Measurements from ENCODE around the gene BET1L.

BET1L gene

DNA sequence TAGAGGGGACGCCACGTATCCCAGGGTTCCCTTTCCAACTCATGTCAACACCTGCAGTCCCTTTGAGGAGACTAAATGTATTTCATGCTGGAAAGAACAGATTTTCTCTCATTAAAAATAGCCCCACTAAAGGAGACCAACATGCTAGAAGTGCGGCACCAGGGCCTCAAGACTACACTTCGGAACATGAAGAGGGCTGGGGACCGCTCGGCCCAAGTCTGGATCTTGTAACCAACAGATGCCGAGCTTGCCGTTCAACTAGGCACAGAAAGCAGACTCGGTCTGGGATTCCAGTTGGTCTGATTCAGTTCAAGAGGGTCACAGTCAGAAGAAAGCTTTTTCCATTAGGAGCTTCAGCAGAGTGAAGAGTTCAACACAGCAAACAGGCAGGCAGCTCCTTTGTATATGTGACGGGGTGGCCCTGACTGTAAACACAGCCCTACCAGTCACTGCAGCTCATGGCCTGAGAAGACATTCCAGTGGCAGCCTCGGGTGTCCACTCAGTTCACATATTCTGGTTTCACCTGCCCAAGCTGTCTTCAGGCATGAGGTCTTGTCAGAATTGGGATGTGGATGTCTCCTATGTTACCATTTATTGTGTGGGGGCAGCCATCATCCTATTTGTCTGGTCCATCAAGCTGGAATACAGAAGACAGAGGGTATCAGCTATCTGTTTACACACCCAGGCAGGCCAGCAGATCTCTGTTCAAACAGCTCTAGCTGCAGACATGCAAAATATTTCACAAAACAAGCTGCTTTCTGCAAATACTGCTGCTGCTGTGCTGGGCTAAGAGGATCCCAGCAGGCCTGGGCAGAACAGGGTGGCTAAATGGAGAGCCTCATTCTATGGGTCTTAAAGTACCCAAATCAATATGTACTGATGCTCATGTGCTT is 9.1 kb upstream of the BET1L start:
- ChIA-PET CTCF (no interaction called here), POLR2A (ENCODE audit: low non-redundant PET) (interaction anchor here (0.6 to 0.8 kb wide), 3 partner anchors 9 to 146 kb away, joined by 3 read pairs; partner anchors contain the start of genes BET1L and RIC8A)
- TF ChIP-seq, protein P1, sequence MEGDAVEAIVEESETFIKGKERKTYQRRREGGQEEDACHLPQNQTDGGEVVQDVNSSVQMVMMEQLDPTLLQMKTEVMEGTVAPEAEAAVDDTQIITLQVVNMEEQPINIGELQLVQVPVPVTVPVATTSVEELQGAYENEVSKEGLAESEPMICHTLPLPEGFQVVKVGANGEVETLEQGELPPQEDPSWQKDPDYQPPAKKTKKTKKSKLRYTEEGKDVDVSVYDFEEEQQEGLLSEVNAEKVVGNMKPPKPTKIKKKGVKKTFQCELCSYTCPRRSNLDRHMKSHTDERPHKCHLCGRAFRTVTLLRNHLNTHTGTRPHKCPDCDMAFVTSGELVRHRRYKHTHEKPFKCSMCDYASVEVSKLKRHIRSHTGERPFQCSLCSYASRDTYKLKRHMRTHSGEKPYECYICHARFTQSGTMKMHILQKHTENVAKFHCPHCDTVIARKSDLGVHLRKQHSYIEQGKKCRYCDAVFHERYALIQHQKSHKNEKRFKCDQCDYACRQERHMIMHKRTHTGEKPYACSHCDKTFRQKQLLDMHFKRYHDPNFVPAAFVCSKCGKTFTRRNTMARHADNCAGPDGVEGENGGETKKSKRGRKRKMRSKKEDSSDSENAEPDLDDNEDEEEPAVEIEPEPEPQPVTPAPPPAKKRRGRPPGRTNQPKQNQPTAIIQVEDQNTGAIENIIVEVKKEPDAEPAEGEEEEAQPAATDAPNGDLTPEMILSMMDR (conservative IDR thresholded peaks at IDR 0.05; ENCODE audit: low read depth): no peak
- peak overlapping the region; percentile 62 for H3K27ac ChIP-seq
- DNase-seq (ENCODE audit: low spot score): no peak

DNA sequence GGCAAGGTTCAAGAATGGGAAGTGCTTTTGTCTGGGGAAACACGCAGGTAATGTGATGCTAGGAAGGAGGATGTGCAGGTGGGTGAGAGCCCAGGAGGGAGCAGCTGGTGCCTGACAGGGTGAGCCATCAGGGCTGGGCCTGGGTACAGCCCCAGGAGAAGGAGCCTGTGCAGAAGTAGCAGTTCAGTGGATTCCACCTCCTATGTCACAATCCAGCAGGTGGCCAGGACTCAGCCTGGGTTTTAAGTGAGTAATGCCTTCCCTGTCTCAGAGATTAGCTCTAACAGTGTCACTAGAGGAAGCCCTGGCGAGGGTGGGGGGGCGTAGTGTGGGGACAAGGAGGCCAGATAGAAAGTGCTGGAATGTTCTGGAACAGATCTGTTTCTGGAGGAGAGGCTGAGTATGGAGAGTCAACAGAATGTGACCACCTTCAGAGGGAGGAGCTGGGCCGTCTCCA is 8.4 kb upstream of the BET1L start:
- ChIA-PET CTCF (interaction anchor here (0.7 kb wide), 1 partner anchor 9 kb away, joined by 3 read pairs; no protein-coding TSS in a partner anchor), POLR2A (ENCODE audit: low non-redundant PET) (interaction anchor here (0.6 kb wide), 2 partner anchors 8 to 146 kb away, joined by 3 read pairs; partner anchors contain the start of genes BET1L and RIC8A)
- peak overlapping the region; percentile 62 for H3K27ac ChIP-seq
- no peak for DNase-seq (ENCODE audit: low spot score)
- TF ChIP-seq, protein P1 (conservative IDR thresholded peaks at IDR 0.05; ENCODE audit: low read depth): no peak

DNA sequence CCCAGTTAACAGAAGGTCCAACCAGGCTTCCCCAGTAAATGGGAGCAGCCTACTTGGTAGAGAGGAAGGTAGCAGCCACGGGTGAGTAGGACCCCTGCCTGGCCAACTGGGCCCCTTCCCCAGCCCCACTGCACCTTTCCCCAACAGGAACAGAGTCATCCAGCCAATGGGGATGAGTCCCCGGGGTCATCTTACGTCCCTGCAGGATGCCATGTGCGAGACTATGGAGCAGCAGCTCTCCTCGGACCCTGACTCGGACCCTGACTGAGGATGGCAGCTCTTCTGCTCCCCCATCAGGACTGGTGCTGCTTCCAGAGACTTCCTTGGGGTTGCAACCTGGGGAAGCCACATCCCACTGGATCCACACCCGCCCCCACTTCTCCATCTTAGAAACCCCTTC is 6.9 kb upstream of the BET1L start:
- H3K27ac ChIP-seq: peak overlapping the region; percentile 62
- ChIA-PET POLR2A (ENCODE audit: low non-redundant PET) (no interaction called here), CTCF (interaction anchor here (0.6 to 1.0 kb wide), 2 partner anchors 36 to 1480 kb away, joined by 3 read pairs; no protein-coding TSS in a partner anchor)
- DNase-seq (ENCODE audit: low spot score): no peak
- TF ChIP-seq, protein P1 (conservative IDR thresholded peaks at IDR 0.05; ENCODE audit: low read depth): no peak

DNA sequence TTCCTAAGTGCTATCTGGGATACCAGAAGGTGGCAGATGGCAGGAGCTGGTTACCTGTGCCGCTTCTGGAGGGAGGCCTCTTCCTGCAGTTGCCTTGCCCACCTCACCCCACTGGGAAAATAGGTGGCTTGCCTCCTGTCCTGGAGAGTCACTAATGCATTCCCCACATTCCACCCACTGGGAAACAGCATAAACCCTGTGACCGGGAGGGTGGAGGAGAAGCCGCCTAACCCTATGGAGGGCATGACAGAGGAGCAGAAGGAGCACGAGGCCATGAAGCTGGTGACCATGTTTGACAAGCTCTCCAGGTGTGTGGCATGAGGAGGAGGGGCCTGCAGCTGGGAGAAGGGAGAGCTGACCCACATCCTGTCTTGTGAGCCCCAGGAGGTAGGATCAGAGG is 5.9 kb upstream of the BET1L start:
- H3K27ac ChIP-seq: peak overlapping the region; percentile 62
- ChIA-PET CTCF (interaction anchor here (1.0 kb wide), 1 partner anchor 37 kb away, joined by 3 read pairs; no protein-coding TSS in a partner anchor), POLR2A (ENCODE audit: low non-redundant PET) (no interaction called here)
- DNase-seq (ENCODE audit: low spot score): no peak
- TF ChIP-seq, protein P1 (conservative IDR thresholded peaks at IDR 0.05; ENCODE audit: low read depth): no peak

DNA sequence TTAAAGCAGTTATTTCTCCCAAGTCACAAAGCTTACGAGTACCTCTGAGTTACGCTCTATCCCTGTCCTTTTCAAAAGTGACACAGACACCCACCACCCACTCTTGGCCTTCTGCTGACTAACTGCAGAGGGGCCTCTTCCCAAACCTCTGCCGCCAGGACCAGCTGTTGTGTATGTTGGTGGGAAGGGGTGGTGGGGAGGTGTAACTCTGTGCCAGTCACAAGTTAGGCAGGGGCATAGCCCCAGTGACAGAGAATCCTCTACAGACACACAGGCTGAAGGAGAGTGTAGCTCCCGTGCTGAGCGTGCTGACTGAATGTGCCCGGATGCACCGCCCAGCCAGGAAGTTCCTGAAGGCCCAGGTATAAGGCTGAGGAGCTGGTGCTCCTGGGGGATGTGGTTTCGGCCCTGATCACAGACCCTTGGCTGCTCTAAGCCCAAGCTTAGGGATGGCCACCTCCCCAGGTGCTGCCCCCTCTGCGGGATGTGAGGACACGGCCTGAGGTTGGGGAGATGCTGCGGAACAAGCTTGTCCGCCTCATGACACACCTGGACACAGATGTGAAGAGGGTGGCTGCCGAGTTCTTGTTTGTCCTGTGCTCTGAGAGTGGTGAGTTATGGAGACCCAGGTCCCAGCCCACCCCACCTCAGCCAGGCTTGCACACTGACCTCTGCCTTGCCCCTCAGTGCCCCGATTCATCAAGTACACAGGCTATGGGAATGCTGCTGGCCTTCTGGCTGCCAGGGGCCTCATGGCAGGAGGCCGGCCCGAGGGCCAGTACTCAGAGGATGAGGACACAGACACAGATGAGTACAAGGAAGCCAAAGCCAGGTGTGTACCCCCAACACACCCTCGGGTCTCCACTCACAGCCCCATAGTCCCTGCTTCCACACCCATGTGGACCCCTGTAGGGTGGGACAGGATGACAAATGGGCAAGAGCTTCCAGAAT is 5.2 kb upstream of the BET1L start:
- DNase-seq (ENCODE audit: low spot score): no peak
- TF ChIP-seq, protein P1 (conservative IDR thresholded peaks at IDR 0.05; ENCODE audit: low read depth): no peak
- ChIA-PET CTCF (interaction anchor here (0.6 kb wide), 2 partner anchors 9 to 92 kb away, joined by 3 to 6 read pairs; no protein-coding TSS in a partner anchor), POLR2A (ENCODE audit: low non-redundant PET) (no interaction called here)
- H3K27ac ChIP-seq: peak overlapping the region; percentile 62

DNA sequence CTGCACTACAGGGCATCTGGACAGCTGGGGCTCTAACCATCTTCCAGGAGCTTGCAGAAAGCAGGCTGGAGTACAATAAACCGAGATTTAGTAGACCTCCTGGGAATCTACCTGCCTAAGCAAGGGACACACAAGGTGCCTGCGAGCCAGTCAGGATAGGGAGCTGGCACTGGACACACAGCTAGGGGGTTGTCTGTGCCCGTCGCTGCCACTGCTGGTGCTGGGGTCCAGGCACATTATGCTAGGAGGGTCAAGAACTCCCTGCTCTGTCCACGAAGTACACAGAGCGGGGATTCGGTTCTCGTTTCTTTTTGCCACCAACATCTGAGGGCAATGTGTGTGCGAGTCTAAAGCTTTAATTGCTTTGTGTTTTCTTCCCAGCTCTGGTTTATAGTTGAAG is 4.5 kb upstream of the BET1L start:
- POLR2A ChIA-PET (ENCODE audit: low non-redundant PET): no interaction called here
- TF ChIP-seq, protein P1 (conservative IDR thresholded peaks at IDR 0.05; ENCODE audit: low read depth): no peak

More for the DNA sequence above, 4.5 kb upstream of the BET1L start:
- CTCF ChIA-PET: interaction anchor here (0.6 kb wide), 2 partner anchors 8 to 93 kb away, joined by 3 to 6 read pairs; no protein-coding TSS in a partner anchor
- no peak overlapping the region; the same call in 1 of the 2 replicates for H3K27ac ChIP-seq
- no peak for DNase-seq (ENCODE audit: low spot score)

All from RWPE1 (cell line).